ENCODE measurements around the gene USH1C. TPM values are rescaled to one million over a fixed set of nuclear protein-coding genes. Genes with fewer than 3 reads are reported as not detected.

USH1C gene
- total and polyA plus RNA-seq, 9 of the 15 experiments (the other 6 are each of a cell fraction or from before 2014, with no cell fraction given): 0.04 TPM; not detected in 8

DNA sequence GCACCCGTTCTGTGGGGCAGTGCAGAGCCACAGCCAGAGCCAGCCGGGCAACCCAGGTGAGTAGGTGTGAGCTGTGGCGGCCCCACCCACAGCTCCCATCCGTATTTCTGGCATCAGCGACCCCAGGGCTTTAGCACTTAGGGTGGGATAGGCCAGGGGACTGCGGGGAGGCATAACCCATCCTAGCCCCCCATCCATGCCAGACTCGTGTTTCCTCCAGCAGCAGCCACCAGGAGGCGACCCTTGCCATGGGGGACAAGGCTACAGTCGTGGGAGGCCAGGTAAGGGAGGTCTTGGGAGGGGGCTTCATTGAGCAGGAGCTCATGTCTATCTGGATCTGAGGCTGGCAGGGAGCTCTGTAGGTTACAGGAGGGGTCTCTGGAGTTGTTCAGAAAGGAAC, 3.7 kb upstream of the USH1C start:
- intact Hi-C loops (cut with micrococcal nuclease) (no loop called here), in situ Hi-C loops (cut with MboI) (no loop called here)
- CTCF ChIA-PET (ENCODE audit: low intra/inter-chr PET ratio): interaction anchor here (0.7 kb wide), 1 partner anchor 299 kb away, joined by 3 read pairs; no protein-coding TSS in a partner anchor
- DNase-seq (ENCODE audit: extremely low read depth in 1 of 4, low spot score in 3 of 4): no peak
- no TSS peak for BruUV-seq (replicated peaks)
- H3K27ac ChIP-seq (ENCODE audit: extremely low read depth, low read depth, low read length): no peak overlapping the region
- no peaks in the 10 kb centered on the region for H3K79me2 ChIP-seq (ENCODE audit: control insufficient read depth, insufficient read depth, low read length)
- no peak for TF ChIP-seq ZBTB17 (CRISPR knock-in tag; IDR thresholded peaks at IDR 0.05)
- peak; percentile 5 to 14 (median 12); a peak in 1 of 6 replicates for TF ChIP-seq CTCF (IDR thresholded peaks at IDR 0.05 in 2 of 3, conservative IDR thresholded peaks at IDR 0.05 in 1 of 3; ENCODE audit: insufficient read depth in 2 of 3, low read depth in 1 of 3, low read length in 3 of 3)
- TF ChIP-seq, protein P1, sequence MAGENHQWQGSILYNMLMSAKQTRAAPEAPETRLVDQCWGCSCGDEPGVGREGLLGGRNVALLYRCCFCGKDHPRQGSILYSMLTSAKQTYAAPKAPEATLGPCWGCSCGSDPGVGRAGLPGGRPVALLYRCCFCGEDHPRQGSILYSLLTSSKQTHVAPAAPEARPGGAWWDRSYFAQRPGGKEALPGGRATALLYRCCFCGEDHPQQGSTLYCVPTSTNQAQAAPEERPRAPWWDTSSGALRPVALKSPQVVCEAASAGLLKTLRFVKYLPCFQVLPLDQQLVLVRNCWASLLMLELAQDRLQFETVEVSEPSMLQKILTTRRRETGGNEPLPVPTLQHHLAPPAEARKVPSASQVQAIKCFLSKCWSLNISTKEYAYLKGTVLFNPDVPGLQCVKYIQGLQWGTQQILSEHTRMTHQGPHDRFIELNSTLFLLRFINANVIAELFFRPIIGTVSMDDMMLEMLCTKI (IDR thresholded peaks at IDR 0.05; ENCODE audit: partially characterized antibody): no peak
- no peak for TF ChIP-seq L3MBTL2 (IDR thresholded peaks at IDR 0.05)
- no peak for TF ChIP-seq SMARCC2 (IDR thresholded peaks at IDR 0.05; ENCODE audit: low read depth)
- no peak overlapping the region for H3K4me3 ChIP-seq
- 2% methylated on average over 8 of the region's 9 CpGs for WGBS (ENCODE audit: insufficient coverage, low coverage, missing lambda C conversion rate)
- ATAC-seq: no peak
- H3K9me1 ChIP-seq (ENCODE audit: control insufficient read depth, insufficient read depth, low read length): no peaks in the 10 kb centered on the region
- POLR2A ChIA-PET: interaction anchor here (0.6 kb wide), 3 partner anchors 37 to 214 kb away, joined by 3 to 5 read pairs (median 3); no protein-coding TSS in a partner anchor
- no peak overlapping the region for H3K4me2 ChIP-seq (ENCODE audit: insufficient read depth, low read length)
- H2AFZ ChIP-seq (ENCODE audit: low read depth, low read length): no peak overlapping the region
- no peak overlapping the region for H3K9ac ChIP-seq (ENCODE audit: insufficient read depth in 1 of 2, low read depth in 2 of 2, low read length in 2 of 2)
- H4K20me1 ChIP-seq (replicated peaks; ENCODE audit: control insufficient read depth, insufficient read depth, low read length): no peaks in the 10 kb centered on the region; the same call in 1 of the 2 replicates
- no peak for FAIRE-seq
- no peaks in the 10 kb centered on the region for H3K36me3 ChIP-seq (ENCODE audit: control insufficient read depth, insufficient read depth, low read length)
- H3K27me3 ChIP-seq (ENCODE audit: control insufficient read depth in 2 of 2, insufficient read depth in 2 of 2, low read length in 2 of 2): peaks cover 9 to 40% of the 10 kb centered on the region in 2 experiments; a peak in 3 of 5 replicates
- no peaks in the 10 kb centered on the region for H3K9me3 ChIP-seq (replicated peaks; ENCODE audit: control insufficient read depth, insufficient read depth, low read depth, low read length)
- H3K4me1 ChIP-seq (replicated peaks in 1 of 2; ENCODE audit: control insufficient read depth in 2 of 2, insufficient read depth in 2 of 2, low read length in 2 of 2): peaks cover 0 to 22% of the 10 kb centered on the region in 2 experiments; a peak in 3 of 5 replicates
